ENCODE measurements around the gene FMN1. TPM values are rescaled to one million over a fixed set of nuclear protein-coding genes. Genes with fewer than 3 reads are reported as not detected.
A peak's percentile ranks its signal among the peaks of the same experiment; 100 is the strongest.

FMN1 gene
- total RNA-seq, 2 donors from 2014 or later = 0.60 to 1.1 TPM

GRCh38 chr15:33190539-33190938 lies 4.0 kb downstream of the FMN1 start:
- 93% methylated on average over 7 to 9 of the region's 9 CpGs for WGBS, 2 experiments (ENCODE audit: insufficient coverage in 1 of 2, insufficient read length in 1 of 2)
- Mint-ChIP-seq H3K9me3 (no peaks in the 10 kb centered on the region), H3K27me3 (ENCODE audit: insufficient read depth) (peaks cover 31% of the 10 kb centered on the region), H3K4me3 (no peak overlapping the region), H3K36me3 (ENCODE audit: low read depth) (no peaks in the 10 kb centered on the region), H3K27ac (no peak overlapping the region), H3K4me1 (peaks cover 24% of the 10 kb centered on the region)
- Histone ChIP-seq H3K9me3 (ENCODE audit: control insufficient read depth, low read length) (no peaks in the 10 kb centered on the region), H3K4me1 (ENCODE audit: control insufficient read depth, insufficient read depth, low read length) (peaks cover 12% of the 10 kb centered on the region), H3K4me3 (ENCODE audit: low read length) (no peak overlapping the region), H3K9ac (ENCODE audit: extremely low read depth, low read length, poor library complexity, severe bottlenecking) (no peak overlapping the region), H3K27me3 (ENCODE audit: control insufficient read depth, insufficient read depth, low read length, poor library complexity, severe bottlenecking) (peaks cover 14% of the 10 kb centered on the region), H3K36me3 (ENCODE audit: control insufficient read depth, insufficient read depth, low read length) (no peaks in the 10 kb centered on the region), H3K27ac (ENCODE audit: low read depth, low read length) (no peak overlapping the region)
- TF ChIP-seq CTCF (conservative IDR thresholded peaks at IDR 0.05) = no peak
- no peak for DNase-seq

DNA sequence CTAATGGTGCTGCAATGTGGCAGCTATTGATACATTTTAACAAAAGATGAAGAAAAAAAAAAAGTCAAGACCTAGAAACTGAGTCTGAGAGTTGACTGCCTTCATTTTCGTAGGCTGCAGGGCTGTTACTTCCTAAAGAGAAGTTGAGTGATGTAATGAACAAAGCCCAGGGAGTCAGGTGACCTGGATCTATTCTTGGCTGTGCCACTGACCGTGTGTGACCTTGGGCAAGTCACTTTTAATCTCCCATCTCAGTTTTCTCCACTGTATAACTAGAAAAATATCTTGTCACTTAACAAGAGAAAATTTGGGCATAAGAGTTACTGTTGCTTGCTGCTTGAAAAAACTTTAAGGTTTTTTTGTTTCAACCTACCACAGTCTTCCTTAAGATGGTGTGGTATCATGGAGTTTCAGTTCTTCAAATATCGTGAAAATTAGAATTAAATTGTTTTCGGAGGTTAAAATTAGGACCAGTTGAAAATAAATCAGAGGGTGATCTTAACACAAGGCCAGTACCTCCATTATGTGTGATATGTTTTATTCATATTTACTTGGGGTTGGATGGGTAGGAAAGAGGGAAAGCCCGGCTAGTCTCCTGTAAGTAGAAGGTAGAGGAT lies 5.8 kb downstream of the FMN1 start:
- Mint-ChIP-seq H3K27ac (no peak overlapping the region), H3K27me3 (ENCODE audit: insufficient read depth) (peaks cover 21% of the 10 kb centered on the region), H3K4me1 (peaks cover 13% of the 10 kb centered on the region), H3K36me3 (ENCODE audit: low read depth) (no peaks in the 10 kb centered on the region), H3K9me3 (no peaks in the 10 kb centered on the region), H3K4me3 (no peak overlapping the region)
- peaks cover 6% of the 10 kb centered on the region for H3K4me1 ChIP-seq (ENCODE audit: control insufficient read depth, insufficient read depth, low read length)
- TF ChIP-seq CTCF (conservative IDR thresholded peaks at IDR 0.05) = no peak
- no peaks in the 10 kb centered on the region for H3K9me3 ChIP-seq (ENCODE audit: control insufficient read depth, low read length)
- WGBS, 2 experiments (ENCODE audit: insufficient coverage in 1 of 2, insufficient read length in 1 of 2) = 91 to 93% methylated on average over 4 to 5 of the region's 5 CpGs
- DNase-seq = no peak
- H3K4me3 ChIP-seq (ENCODE audit: low read length) = no peak overlapping the region
- H3K36me3 ChIP-seq (ENCODE audit: control insufficient read depth, insufficient read depth, low read length) = no peaks in the 10 kb centered on the region
- peaks cover 14% of the 10 kb centered on the region for H3K27me3 ChIP-seq (ENCODE audit: control insufficient read depth, insufficient read depth, low read length, poor library complexity, severe bottlenecking)
- no peak overlapping the region for H3K27ac ChIP-seq (ENCODE audit: low read depth, low read length)
- H3K9ac ChIP-seq (ENCODE audit: extremely low read depth, low read length, poor library complexity, severe bottlenecking) = no peak overlapping the region

DNA sequence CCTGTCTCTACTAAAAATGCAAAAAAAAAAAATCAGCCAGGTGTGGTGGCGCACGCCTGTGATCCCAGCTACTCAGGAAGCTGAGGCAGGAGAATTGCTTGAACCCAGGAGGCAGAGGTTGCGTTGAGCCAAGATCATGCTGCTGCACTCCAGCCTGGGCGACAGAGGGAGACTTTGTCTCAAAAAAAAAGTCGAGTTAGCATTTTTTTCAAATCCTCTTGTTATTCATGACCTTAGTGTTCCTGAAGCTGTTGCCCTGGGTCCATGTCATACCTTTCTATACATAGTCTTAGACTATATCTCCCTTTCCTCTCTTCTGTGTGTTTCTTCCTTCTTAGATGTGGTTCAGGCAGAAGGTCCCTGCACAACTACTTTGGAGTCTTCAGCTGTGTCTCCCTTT lies 6.4 kb downstream of the FMN1 start:
- no peak for DNase-seq
- H3K4me1 Mint-ChIP-seq = peaks cover 7% of the 10 kb centered on the region
- no peak overlapping the region for H3K4me3 Mint-ChIP-seq
- peaks cover 15% of the 10 kb centered on the region for H3K27me3 Mint-ChIP-seq (ENCODE audit: insufficient read depth)
- 85 to 94% methylated on average over 5 of the region's 5 CpGs for WGBS, 2 experiments (ENCODE audit: insufficient coverage in 1 of 2, insufficient read length in 1 of 2)
- no peaks in the 10 kb centered on the region for H3K36me3 Mint-ChIP-seq (ENCODE audit: low read depth)
- Histone ChIP-seq H3K4me1 (ENCODE audit: control insufficient read depth, insufficient read depth, low read length) (peaks cover under 1% of the 10 kb centered on the region), H3K4me3 (ENCODE audit: low read length) (no peak overlapping the region), H3K36me3 (ENCODE audit: control insufficient read depth, insufficient read depth, low read length) (no peaks in the 10 kb centered on the region), H3K9ac (ENCODE audit: extremely low read depth, low read length, poor library complexity, severe bottlenecking) (no peak overlapping the region), H3K27ac (ENCODE audit: low read depth, low read length) (no peak overlapping the region), H3K9me3 (ENCODE audit: control insufficient read depth, low read length) (no peaks in the 10 kb centered on the region), H3K27me3 (ENCODE audit: control insufficient read depth, insufficient read depth, low read length, poor library complexity, severe bottlenecking) (peaks cover 8% of the 10 kb centered on the region)
- no peaks in the 10 kb centered on the region for H3K9me3 Mint-ChIP-seq
- no peak overlapping the region for H3K27ac Mint-ChIP-seq
- peak; percentile 30 for TF ChIP-seq CTCF (conservative IDR thresholded peaks at IDR 0.05)

Measured in endodermal cell (in vitro differentiated cells).